Retinal pigment epithelial cell (primary cell): Measurements from ENCODE around the gene RTL10.

ENCODE experiments used
- DNase-seq: peaks from one replicate; pipeline ENCODE4 v3.0.0-alpha.2; 2010; ENCODE audit warnings: low read depth
- H3K4me3 ChIP-seq: 2 replicates; pipeline ENCODE4 v1.5.1; 2011; ENCODE audit warnings: mild to moderate bottlenecking, low read length, control low read depth, moderate library complexity
- CTCF ChIP-seq: conservative IDR thresholded peaks from 2 replicates; pipeline ENCODE4 v1.5.1; 2011; ENCODE audit warnings: low read depth, low read length, control low read depth, inconsistent platforms

RTL10 gene

GRCh38 chr22:19822301-19823117 is 32.2 kb downstream of the RTL10 start:
- TF ChIP-seq CTCF, result no peak
- H3K4me3 ChIP-seq, result no peak overlapping the region
- no peak for DNase-seq

- H3K4me3 ChIP-seq, result no peak overlapping the region
- no peak for DNase-seq
Measured at GRCh38 chr22:19821523-19822300, 33.0 kb downstream of the RTL10 start.

GRCh38 chr22:19820880-19821522 is 33.7 kb downstream of the RTL10 start:
- H3K4me3 ChIP-seq, result no peak overlapping the region
- no peak for DNase-seq
- TF ChIP-seq CTCF, result peak; percentile 10

More at GRCh38 chr22:19821523-19822300, 33.0 kb downstream of the RTL10 start:
- no peak for TF ChIP-seq CTCF

- no peak for DNase-seq
- TF ChIP-seq CTCF, result no peak
- H3K4me3 ChIP-seq, result no peak overlapping the region
Measured at GRCh38 chr22:19819911-19820879, 34.5 kb downstream of the RTL10 start.

- TF ChIP-seq CTCF, result no peak
- no peak for DNase-seq
Measured at GRCh38 chr22:19819208-19819910, 35.3 kb downstream of the RTL10 start.

More at GRCh38 chr22:19819208-19819910, 35.3 kb downstream of the RTL10 start:
- H3K4me3 ChIP-seq, result no peak overlapping the region
